ENCODE data around the gene NANP. TPM values are rescaled to one million over a fixed set of nuclear protein-coding genes. Genes with fewer than 3 reads are reported as not detected.

Gene NANP
- total RNA-seq, 2 donors from 2014 or later: 3.1 to 3.3 TPM

GRCh38 chr20:25563876-25564275 is 59.9 kb downstream of the NANP start:
- H3K9me3 ChIP-seq: no peaks in the 10 kb centered on the region
- H3K36me3 ChIP-seq: no peaks in the 10 kb centered on the region
- TF ChIP-seq CTCF (IDR thresholded peaks at IDR 0.05): no peak
- DNase-seq: no peak
- no peak overlapping the region for H3K4me3 ChIP-seq
- H3K27ac ChIP-seq: no peak overlapping the region
- H3K9ac ChIP-seq (ENCODE audit: low read depth in 2 of 2, low read length in 2 of 2): no peak overlapping the region
- intact Hi-C loops (cut with DNase I): no loop called here
- no peaks in the 10 kb centered on the region for H3K27me3 ChIP-seq
- H3K4me1 ChIP-seq: no peaks in the 10 kb centered on the region

GRCh38 chr20:25563362-25563761 is 60.5 kb downstream of the NANP start:
- H3K9me3 ChIP-seq: no peaks in the 10 kb centered on the region
- DNase-seq: no peak
- no peak for TF ChIP-seq CTCF (IDR thresholded peaks at IDR 0.05)
- no peaks in the 10 kb centered on the region for H3K4me1 ChIP-seq
- no peak overlapping the region for H3K9ac ChIP-seq (ENCODE audit: low read depth in 2 of 2, low read length in 2 of 2)
- intact Hi-C loops (cut with DNase I): no loop called here
- no peak overlapping the region for H3K4me3 ChIP-seq
- no peaks in the 10 kb centered on the region for H3K27me3 ChIP-seq
- no peak overlapping the region for H3K27ac ChIP-seq
- no peaks in the 10 kb centered on the region for H3K36me3 ChIP-seq

Other genes with a start within 250 kb of the NANP start
- gene ABHD12, start 233.2 kb downstream of the NANP start, total RNA-seq: 10 to 100 TPM; 54.2 to 60.6 TPM
- 10 to 100 TPM in 1 of 2 donors, 1 to 10 TPM in 1; 5.4 to 24.0 TPM for gene GINS1, start 216.3 kb downstream of the NANP start, total RNA-seq
- gene NINL, start 38.5 kb downstream of the NANP start, total RNA-seq: 1 to 10 TPM; 3.4 to 5.3 TPM
- gene ZNF337, start 72.8 kb upstream of the NANP start, total RNA-seq: 1 to 10 TPM; 6.2 to 6.7 TPM

Measured in colonic mucosa (tissue), 4 donors.